NT2/D1 (cell line): Measurements from ENCODE around the gene STX16.

ENCODE experiments used
- DNase-seq: peaks from one replicate; pipeline ENCODE4 v3.0.0-alpha.2; 2011; ENCODE audit warnings: low read depth, low spot score
- H3K27me3 ChIP-seq: 2 replicates; pipeline ENCODE4 v1.6.0; 2011; ENCODE audit warnings: mild to moderate bottlenecking; ENCODE audit not compliant: insufficient read length, insufficient read depth
- H3K36me3 ChIP-seq: 2 replicates; pipeline ENCODE4 v1.6.1; 2011; ENCODE audit warnings: mild to moderate bottlenecking, low read length, mixed read lengths; ENCODE audit not compliant: insufficient read depth, insufficient read length
- H3K4me1 ChIP-seq: 2 replicates; pipeline ENCODE4 v1.5.1; 2011; ENCODE audit not compliant: insufficient read depth, insufficient read length
- H3K4me3 ChIP-seq: 2 replicates; pipeline ENCODE4 v1.5.1; 2011; ENCODE audit warnings: low read depth; ENCODE audit not compliant: insufficient read length
- H3K9ac ChIP-seq: 2 replicates; pipeline ENCODE4 v1.6.0; 2011; ENCODE audit warnings: low read depth; ENCODE audit not compliant: insufficient read length
- H3K9me3 ChIP-seq: 2 replicates; pipeline ENCODE4 v1.5.1; 2011; ENCODE audit warnings: mild to moderate bottlenecking, low read length; ENCODE audit not compliant: insufficient read depth
- SUZ12 ChIP-seq: IDR thresholded peaks from 2 replicates; pipeline ENCODE4 v1.6.1; 2011; ENCODE audit not compliant: insufficient read length, insufficient read depth; ENCODE audit errors: extremely low read depth
- YY1 ChIP-seq: IDR thresholded peaks from 2 replicates; pipeline ENCODE4 v1.6.1; 2011; ENCODE audit not compliant: insufficient read length, insufficient read depth
- ZNF274 ChIP-seq: IDR thresholded peaks from 2 replicates; pipeline ENCODE4 v1.6.1; 2011; ENCODE audit warnings: mild to moderate bottlenecking, low read depth, low read length

The STX16 gene

DNA sequence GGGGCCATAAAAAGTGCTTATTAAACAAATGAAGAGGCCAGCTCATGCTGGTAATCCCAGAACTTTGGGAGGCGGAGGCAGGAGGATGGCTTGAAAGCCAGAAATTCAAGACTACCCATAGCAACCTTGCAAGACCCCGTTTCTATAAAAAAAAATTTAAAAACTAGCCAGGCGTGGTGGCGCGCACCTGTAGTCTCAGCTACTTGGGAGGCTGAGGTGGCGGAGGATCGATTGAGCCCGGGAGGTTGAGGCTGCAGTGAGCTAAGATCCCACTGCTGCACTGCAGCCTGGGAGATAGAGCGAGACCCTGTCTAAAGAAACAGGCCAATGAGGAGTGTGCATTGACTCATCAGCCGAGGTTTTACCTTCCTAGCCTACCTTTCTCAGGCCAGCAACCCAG is 56.7 kb downstream of the STX16 start:
- H3K9ac ChIP-seq, result no peak overlapping the region
- H3K4me3 ChIP-seq, result no peak overlapping the region
- no peak for TF ChIP-seq YY1
- no peak for TF ChIP-seq ZNF274
- no peak for TF ChIP-seq SUZ12
- DNase-seq, result no peak
- H3K36me3 ChIP-seq, result peaks cover 33% of the 10 kb centered on the region
- no peaks in the 10 kb centered on the region for H3K9me3 ChIP-seq
- H3K4me1 ChIP-seq, result peaks cover 6% of the 10 kb centered on the region
- no peaks in the 10 kb centered on the region for H3K27me3 ChIP-seq

DNA sequence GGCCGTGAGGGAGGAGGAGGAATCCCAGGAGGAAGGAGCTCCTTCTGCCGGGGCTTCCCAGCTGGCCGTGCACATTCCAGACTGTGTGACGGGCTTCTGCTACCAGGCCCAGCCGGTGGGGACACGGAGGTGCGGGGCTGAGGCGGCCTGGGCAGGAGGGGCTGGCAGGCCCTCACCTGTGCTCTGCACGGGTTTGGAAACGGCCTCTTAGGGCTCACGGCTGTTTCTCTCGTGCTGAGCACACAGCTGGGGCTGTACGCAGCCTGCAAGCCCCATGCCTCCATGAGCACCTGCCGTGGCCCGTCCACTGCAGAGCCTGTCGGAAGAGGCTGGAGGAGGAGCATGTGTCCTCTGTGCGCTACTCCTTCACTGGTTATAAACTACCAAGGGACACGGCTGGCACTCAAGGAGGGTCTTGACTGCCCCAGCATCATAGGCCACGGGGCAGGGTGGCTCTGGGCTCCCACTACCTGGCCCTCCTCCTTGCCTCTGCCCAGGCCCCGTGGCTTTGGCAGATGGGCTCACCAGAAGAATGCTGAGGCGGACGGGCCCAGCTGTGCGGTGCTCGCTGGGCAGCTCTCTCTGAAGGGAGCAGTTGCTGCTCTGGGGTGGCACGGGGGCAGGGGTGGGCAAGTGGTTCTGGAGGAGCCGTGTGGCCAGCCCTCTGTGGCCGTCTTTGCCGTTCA is 57.3 kb downstream of the STX16 start:
- no peak for TF ChIP-seq YY1

DNA sequence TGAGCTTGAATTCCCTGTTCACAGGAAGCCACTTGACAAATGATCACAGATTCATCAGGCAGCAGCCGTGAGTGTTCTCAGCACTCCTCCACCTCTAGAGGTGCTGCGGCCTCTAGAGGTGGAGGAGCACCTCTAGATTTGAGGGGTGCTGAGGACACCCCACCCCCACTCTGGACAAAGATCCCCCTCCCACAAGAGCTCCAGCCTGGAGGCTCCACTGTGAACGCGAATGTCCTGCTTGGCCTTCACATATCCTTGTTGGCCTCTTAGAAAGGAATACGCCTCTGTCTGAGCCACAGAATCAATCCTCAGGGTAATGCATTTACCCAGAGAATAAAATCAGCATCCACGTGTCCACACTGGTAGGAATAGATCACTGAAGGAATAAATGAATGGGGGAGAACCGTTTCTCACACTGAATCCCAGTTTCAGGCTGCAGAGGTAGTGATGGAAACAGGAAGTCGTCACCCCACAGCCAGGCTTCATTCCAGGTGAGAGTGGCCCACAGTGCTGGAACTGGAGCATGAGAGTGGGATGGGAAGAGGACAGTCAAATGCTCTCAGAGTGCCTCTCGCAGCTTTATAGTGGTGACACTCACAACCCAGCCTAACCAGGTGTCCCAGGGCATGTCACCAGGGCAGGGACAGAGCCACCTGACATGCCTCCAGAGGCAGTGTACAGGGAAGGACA is 58.1 kb downstream of the STX16 start:
- TF ChIP-seq SUZ12 (no peak), ZNF274 (no peak), YY1 (no peak)
- no peak overlapping the region for H3K9ac ChIP-seq
- H3K4me1 ChIP-seq, result peaks cover 6% of the 10 kb centered on the region
- no peak for DNase-seq
- no peak overlapping the region for H3K4me3 ChIP-seq
- no peaks in the 10 kb centered on the region for H3K27me3 ChIP-seq
- no peaks in the 10 kb centered on the region for H3K9me3 ChIP-seq
- peaks cover 23% of the 10 kb centered on the region for H3K36me3 ChIP-seq

More for the DNA sequence above, 57.3 kb downstream of the STX16 start:
- Histone ChIP-seq H3K27me3 (no peaks in the 10 kb centered on the region), H3K9ac (no peak overlapping the region), H3K36me3 (peaks cover 27% of the 10 kb centered on the region), H3K9me3 (no peaks in the 10 kb centered on the region), H3K4me1 (peaks cover 6% of the 10 kb centered on the region), H3K4me3 (no peak overlapping the region)
- DNase-seq, result no peak

- DNase-seq, result no peak
- H3K4me3 ChIP-seq, result no peak overlapping the region
- H3K9ac ChIP-seq, result no peak overlapping the region
- H3K9me3 ChIP-seq, result no peaks in the 10 kb centered on the region
- peaks cover 6% of the 10 kb centered on the region for H3K4me1 ChIP-seq
- H3K36me3 ChIP-seq, result peaks cover 21% of the 10 kb centered on the region
- no peak for TF ChIP-seq YY1
- no peak for TF ChIP-seq ZNF274
- no peak for TF ChIP-seq SUZ12
- H3K27me3 ChIP-seq, result no peaks in the 10 kb centered on the region
Observed at GRCh38 chr20:58709703-58710039, 58.6 kb downstream of the STX16 start.

DNA sequence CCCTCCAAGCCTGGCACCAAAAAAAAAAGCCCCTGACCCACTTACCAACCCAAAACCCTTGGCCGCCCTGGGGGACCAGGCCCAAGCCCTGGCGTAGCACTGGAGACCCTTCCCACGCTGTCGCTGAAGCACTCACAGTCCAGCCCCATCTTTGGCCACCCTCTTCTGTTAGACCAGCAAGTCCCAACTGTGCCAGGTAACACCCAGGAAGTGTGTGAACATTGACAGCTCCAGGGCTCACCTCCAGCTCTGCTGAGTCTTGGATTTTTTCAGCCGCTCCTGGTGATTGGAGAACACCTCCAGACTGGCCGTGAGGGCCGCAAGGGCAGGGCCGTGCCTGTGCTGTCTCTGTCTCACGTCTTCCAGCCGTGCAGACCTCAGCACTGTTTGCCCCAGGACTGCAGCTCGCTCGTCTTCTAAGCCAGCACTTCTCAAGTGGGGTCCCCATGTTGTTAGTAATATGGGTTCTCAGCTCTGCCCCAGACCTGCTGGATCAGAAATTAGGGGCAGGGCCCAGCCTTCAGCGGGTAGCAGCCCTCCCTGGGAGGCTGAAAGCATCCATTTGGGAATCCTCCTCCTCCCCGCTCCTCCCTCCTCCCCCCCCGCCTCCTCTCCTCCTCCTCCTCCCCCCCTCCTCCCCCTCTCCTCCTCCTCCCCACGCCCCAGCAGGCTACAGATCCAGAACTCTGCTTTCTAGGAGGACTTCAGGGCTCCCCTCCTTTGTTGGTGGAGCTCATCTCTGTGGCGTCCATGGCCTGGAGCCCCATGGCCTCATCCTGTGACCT is 59.6 kb downstream of the STX16 start:
- H3K36me3 ChIP-seq, result peaks cover 12% of the 10 kb centered on the region
- H3K4me3 ChIP-seq, result no peak overlapping the region
- TF ChIP-seq SUZ12, result no peak
- TF ChIP-seq YY1, result no peak
- TF ChIP-seq ZNF274, result no peak
- H3K27me3 ChIP-seq, result no peaks in the 10 kb centered on the region
- no peak for DNase-seq
- H3K9ac ChIP-seq, result no peak overlapping the region
- H3K9me3 ChIP-seq, result no peaks in the 10 kb centered on the region
- peaks cover 6% of the 10 kb centered on the region for H3K4me1 ChIP-seq

GRCh38 chr20:58711266-58712051 is 60.4 kb downstream of the STX16 start:
- H3K4me3 ChIP-seq, result no peak overlapping the region
- H3K4me1 ChIP-seq, result peaks cover 6% of the 10 kb centered on the region
- TF ChIP-seq SUZ12 (no peak), ZNF274 (no peak), YY1 (no peak)
- peaks cover 12% of the 10 kb centered on the region for H3K36me3 ChIP-seq
- no peak for DNase-seq
- no peak overlapping the region for H3K9ac ChIP-seq
- H3K9me3 ChIP-seq, result no peaks in the 10 kb centered on the region
- no peaks in the 10 kb centered on the region for H3K27me3 ChIP-seq
